ENCODE measurements around the gene NPM3.

DNA sequence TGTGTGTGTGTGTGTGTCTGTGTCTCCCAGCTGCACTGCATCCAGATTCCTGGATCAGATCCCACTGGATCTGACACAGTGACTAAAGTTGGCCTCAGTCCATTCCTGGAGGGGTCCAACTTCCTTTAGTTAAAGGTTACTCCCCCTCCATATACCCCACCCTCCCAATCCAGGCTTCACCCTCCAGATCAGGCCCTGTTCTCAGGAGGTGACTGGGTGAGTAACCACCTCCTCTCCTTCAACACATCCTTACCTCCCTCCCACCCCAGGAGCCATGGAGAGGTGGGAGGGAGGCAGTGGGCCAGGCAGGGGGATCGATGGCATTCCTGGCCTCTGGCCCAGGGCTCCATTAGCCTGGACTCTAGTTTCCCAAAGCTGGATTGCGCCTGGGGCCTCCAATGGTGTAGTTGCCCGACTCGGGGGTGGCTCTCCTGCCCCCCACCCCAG is 49.1 kb upstream of the NPM3 start:
- TF ChIP-seq, protein P1, sequence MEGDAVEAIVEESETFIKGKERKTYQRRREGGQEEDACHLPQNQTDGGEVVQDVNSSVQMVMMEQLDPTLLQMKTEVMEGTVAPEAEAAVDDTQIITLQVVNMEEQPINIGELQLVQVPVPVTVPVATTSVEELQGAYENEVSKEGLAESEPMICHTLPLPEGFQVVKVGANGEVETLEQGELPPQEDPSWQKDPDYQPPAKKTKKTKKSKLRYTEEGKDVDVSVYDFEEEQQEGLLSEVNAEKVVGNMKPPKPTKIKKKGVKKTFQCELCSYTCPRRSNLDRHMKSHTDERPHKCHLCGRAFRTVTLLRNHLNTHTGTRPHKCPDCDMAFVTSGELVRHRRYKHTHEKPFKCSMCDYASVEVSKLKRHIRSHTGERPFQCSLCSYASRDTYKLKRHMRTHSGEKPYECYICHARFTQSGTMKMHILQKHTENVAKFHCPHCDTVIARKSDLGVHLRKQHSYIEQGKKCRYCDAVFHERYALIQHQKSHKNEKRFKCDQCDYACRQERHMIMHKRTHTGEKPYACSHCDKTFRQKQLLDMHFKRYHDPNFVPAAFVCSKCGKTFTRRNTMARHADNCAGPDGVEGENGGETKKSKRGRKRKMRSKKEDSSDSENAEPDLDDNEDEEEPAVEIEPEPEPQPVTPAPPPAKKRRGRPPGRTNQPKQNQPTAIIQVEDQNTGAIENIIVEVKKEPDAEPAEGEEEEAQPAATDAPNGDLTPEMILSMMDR (IDR thresholded peaks at IDR 0.05; ENCODE audit: low read depth, low read length), result no peak
- TF ChIP-seq MYC (IDR thresholded peaks at IDR 0.05; ENCODE audit: low read depth, low read length), result no peak
- TF ChIP-seq, protein P2, sequence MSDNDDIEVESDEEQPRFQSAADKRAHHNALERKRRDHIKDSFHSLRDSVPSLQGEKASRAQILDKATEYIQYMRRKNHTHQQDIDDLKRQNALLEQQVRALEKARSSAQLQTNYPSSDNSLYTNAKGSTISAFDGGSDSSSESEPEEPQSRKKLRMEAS (IDR thresholded peaks at IDR 0.05; ENCODE audit: low read depth, low read length), result no peak

All from NB4 (cell line).